ENCODE results near the gene TMCC1. TPM values are rescaled to one million over a fixed set of nuclear protein-coding genes. Genes with fewer than 3 reads are reported as not detected.

TMCC1 gene
- total RNA-seq, 4 donors from 2014 or later = 4.1 to 21.8 (median 14.5) TPM

DNA sequence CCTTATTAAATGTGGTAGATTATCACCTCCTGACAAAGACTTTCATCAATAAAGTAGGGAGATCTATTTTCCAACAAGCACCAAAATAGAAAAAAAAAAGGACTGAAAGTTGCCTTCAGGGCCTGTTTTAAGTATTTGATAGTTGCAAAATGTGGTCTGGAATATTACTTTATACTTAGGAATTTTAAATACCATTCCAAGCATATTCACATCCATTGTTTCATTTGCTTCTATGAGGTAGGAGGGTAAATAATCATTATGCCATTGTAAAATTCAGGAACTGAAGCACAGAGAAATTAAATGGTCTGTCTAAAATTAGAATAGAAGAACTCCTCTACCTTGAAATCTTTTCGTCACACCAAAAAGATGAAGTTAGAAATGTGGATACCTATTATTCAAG, 110.0 kb downstream of the TMCC1 start:
- H3K4me1 ChIP-seq = no peaks in the 10 kb centered on the region
- H3K4me3 ChIP-seq = no peak overlapping the region
- no peaks in the 10 kb centered on the region for H3K27me3 ChIP-seq
- H3K9me3 ChIP-seq = no peaks in the 10 kb centered on the region
- H3K27ac ChIP-seq = no peak overlapping the region
- in situ Hi-C loops (cut with MboI; ENCODE audit: low pct_ligation_motif_present in 1 of 4, low pct_unique_long_range_greater_than_20kb in 1 of 4, low sequenced_read_pairs in 3 of 4) = no loop called here
- DNase-seq = no peak
- intact Hi-C loops (cut with DNase I; ENCODE audit: low total_unique reads) = no loop called here
- TF ChIP-seq POLR2A (IDR thresholded peaks at IDR 0.05) = no peak
- TF ChIP-seq POLR2AphosphoS5 (IDR thresholded peaks at IDR 0.05) = no peak
- no peak for TF ChIP-seq EP300 (IDR thresholded peaks at IDR 0.05; ENCODE audit: low read depth)
- no peak for TF ChIP-seq CTCF (IDR thresholded peaks at IDR 0.05)
- WGBS, 2 donors (ENCODE audit: low coverage in 1 of 2) = 86 to 94% methylated on average over 1 of the region's 1 CpG
- no peaks in the 10 kb centered on the region for H3K36me3 ChIP-seq

- no peak for DNase-seq
- 78 to 93% methylated on average over 2 of the region's 2 CpGs for WGBS, 2 donors (ENCODE audit: low coverage in 1 of 2)
Measured at GRCh38 chr3:129778871-129779270, 114.6 kb downstream of the TMCC1 start.

DNA sequence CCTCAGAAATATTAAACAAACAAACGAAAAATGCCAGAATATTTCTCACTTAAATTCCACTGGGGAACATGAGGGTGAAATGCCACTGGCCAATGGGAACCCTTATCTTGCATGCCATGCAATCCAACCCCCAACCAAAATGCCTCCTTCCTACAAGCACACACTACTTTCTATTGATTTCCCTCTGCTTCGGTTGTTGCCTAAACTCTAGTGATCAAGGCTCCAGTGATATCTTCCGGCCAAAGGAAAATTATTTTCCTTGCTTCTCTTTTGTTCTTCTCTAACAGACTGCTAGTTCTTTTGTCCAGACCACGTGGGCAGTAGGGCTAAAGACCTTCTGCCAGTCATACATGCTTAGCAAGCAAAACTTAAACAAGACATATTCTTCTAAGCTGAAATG, 115.7 kb downstream of the TMCC1 start:
- TF ChIP-seq POLR2AphosphoS5 (IDR thresholded peaks at IDR 0.05) (no peak), POLR2A (IDR thresholded peaks at IDR 0.05) (no peak), CTCF (IDR thresholded peaks at IDR 0.05) (no peak), EP300 (IDR thresholded peaks at IDR 0.05; ENCODE audit: low read depth) (no peak)

More at GRCh38 chr3:129778871-129779270, 114.6 kb downstream of the TMCC1 start:
- H3K4me1 ChIP-seq = no peaks in the 10 kb centered on the region
- no peak for TF ChIP-seq CTCF (IDR thresholded peaks at IDR 0.05)
- no peak for TF ChIP-seq POLR2AphosphoS5 (IDR thresholded peaks at IDR 0.05)
- TF ChIP-seq EP300 (IDR thresholded peaks at IDR 0.05; ENCODE audit: low read depth) = no peak
- TF ChIP-seq POLR2A (IDR thresholded peaks at IDR 0.05) = no peak
- in situ Hi-C loops (cut with MboI; ENCODE audit: low pct_ligation_motif_present in 1 of 4, low pct_unique_long_range_greater_than_20kb in 1 of 4, low sequenced_read_pairs in 3 of 4) (no loop called here), intact Hi-C loops (cut with DNase I; ENCODE audit: low total_unique reads) (no loop called here)
- H3K9me3 ChIP-seq = no peaks in the 10 kb centered on the region
- no peaks in the 10 kb centered on the region for H3K36me3 ChIP-seq
- H3K27ac ChIP-seq = no peak overlapping the region
- no peaks in the 10 kb centered on the region for H3K27me3 ChIP-seq
- no peak overlapping the region for H3K4me3 ChIP-seq

DNA sequence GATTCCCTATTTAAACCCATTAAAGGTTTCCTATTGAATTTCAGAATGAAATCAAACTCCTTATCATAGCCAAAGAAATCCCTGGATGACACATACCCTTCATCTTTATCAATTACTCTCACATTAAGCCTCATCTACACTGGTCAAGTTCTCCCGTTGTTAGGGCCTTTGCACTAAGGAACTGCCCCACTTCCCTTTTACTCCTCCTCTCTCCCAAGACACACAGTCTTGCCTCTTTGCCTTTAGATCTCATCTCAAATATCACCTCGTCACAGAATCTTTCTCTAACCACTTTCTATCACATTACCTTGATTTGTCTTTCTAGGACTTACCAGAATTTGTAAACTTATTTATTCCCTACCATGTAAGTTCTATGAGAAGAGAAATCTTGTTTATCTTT, 117.6 kb downstream of the TMCC1 start:
- DNase-seq = no peak
- no peaks in the 10 kb centered on the region for H3K9me3 ChIP-seq
- in situ Hi-C loops (cut with MboI; ENCODE audit: low pct_ligation_motif_present in 1 of 4, low pct_unique_long_range_greater_than_20kb in 1 of 4, low sequenced_read_pairs in 3 of 4) = no loop called here
- no peak overlapping the region for H3K4me3 ChIP-seq
- TF ChIP-seq CTCF (IDR thresholded peaks at IDR 0.05) (no peak), EP300 (IDR thresholded peaks at IDR 0.05; ENCODE audit: low read depth) (no peak), POLR2AphosphoS5 (IDR thresholded peaks at IDR 0.05) (no peak), POLR2A (IDR thresholded peaks at IDR 0.05) (no peak)
- no peaks in the 10 kb centered on the region for H3K36me3 ChIP-seq
- no peaks in the 10 kb centered on the region for H3K27me3 ChIP-seq
- intact Hi-C loops (cut with DNase I; ENCODE audit: low total_unique reads) = no loop called here
- H3K27ac ChIP-seq = no peak overlapping the region
- peaks cover 0 to 6% (median 0%) of the 10 kb centered on the region in 4 donors for H3K4me1 ChIP-seq
- WGBS, 2 donors (ENCODE audit: low coverage in 1 of 2) = 84 to 100% methylated on average over 1 to 2 of the region's 2 CpGs

More for the DNA sequence above, 115.7 kb downstream of the TMCC1 start:
- in situ Hi-C loops (cut with MboI; ENCODE audit: low pct_ligation_motif_present in 1 of 4, low pct_unique_long_range_greater_than_20kb in 1 of 4, low sequenced_read_pairs in 3 of 4) = no loop called here
- Histone ChIP-seq H3K36me3 (no peaks in the 10 kb centered on the region), H3K27ac (no peak overlapping the region), H3K4me1 (peaks cover 0 to 6% (median 0%) of the 10 kb centered on the region in 4 donors), H3K9me3 (no peaks in the 10 kb centered on the region), H3K27me3 (no peaks in the 10 kb centered on the region), H3K4me3 (no peak overlapping the region)
- WGBS, 2 donors (ENCODE audit: low coverage in 1 of 2) = 68 to 75% methylated on average over 3 to 4 of the region's 4 CpGs
- DNase-seq = no peak
- intact Hi-C loops (cut with DNase I; ENCODE audit: low total_unique reads) = no loop called here

Measured in transverse colon (tissue), 4 donors.